Measurements from ENCODE around the gene LITAFD.

LITAFD gene

DNA sequence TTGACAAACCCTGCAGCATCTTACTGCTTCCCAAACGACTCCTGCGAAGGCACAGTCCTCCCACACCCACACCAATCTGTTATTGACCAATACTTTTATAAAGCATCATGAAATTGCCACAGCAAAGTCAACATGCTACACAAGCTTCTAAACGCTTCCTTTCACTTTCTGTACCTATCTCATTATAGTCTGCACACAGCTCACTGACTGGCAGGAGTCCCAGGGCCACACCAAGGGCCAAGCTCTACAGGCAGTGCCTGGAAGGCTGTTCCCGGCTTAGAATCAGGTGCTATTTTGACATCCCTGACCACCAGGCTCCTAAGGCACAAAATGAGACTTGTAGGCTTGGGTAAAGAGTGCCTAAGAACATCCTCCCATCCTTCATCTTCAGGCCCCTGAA, 42.1 kb downstream of the LITAFD start:
- DNase-seq, result no peak

DNA sequence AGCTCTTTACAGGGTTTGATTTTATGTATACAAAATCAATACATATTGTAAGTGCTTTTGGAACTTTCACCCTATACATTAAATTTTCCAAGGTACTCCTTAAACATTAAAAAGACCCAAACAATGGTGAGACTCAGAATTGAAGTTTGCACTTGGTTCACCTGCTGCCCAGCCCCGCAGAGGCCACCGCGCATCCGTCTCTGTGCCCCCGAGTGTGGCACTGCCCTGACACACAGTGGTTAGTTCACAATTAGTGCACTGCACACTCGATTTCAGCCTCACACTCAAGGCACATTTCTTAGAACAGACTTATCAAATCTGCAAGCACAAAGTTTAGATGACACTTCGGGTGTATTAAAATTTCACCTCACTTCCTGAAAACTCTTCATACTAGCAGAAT, 43.3 kb downstream of the LITAFD start:
- DNase-seq, result no peak

DNA sequence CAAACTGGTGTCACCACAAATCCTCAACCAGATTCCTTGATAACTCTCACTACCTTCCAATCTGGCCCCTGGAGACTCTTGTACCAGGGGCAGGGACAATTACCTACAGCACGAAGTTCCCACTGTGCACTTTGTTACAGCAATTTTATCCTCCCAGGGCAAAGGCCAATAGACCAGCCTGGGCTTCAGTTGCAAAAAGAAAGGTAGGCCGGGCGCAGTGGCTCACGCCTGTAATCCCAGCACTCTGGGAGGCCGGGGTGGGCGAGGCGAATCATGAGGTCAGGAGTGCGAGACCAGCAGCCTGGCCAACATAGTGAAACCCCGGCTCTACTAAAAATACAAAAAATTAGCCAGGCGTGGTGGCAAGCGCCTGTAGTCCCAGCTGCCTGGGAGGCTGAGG, 44.7 kb downstream of the LITAFD start:
- no peak for DNase-seq

DNA sequence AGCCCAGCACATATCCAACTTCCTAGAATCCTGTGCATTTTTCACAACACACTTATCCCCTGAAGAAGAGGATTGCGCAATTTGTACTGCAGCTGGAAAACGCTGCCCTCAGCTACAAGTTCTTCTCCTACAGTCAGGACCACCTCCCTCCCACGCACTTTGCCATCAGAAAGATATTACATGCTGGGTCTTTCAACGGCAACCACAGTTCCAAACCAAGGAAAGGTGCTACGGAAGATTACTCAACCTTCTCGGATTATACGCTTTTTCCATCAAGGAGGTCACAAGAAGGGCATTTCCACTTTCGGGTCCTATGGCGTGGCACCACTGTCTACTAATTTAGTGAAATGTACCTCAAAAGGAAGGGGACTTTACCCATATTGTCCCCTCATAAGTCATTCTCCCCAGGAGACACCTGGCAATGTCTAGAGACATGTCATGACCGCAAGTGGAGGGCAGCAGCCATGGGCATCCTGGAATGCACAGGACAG, 46.4 kb downstream of the LITAFD start:
- DNase-seq, result no peak

DNA sequence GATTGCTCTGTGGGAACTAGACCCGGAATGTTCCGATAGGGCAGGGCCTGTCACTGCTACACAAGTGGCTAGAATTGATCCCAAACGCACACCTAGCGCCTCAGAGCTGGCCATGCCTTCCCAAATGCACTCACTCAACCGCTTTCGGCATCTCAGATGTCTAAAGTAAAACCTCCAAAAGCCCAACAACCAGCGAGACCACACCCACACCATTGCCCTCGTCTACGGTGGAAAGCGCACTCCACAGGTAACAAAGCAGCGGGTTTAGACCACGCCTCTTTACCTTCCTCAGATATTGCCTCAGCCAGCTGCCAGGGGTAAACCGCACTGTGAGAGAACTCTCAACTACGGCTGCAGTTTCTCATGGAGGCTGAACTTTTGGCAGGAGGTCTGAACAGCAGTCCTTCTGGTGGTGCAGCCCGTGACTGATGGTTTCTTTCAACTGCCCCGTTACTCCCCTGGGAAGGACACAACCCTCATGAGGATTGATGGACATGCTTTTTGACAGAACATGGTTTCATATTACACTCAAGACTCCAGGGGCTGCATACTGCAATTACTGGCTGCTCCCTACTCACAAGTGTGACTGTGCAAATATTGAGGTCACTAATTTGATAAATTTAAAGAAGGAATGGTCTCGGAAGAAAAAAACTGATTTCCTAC, 47.1 kb downstream of the LITAFD start:
- no peak for DNase-seq

DNA sequence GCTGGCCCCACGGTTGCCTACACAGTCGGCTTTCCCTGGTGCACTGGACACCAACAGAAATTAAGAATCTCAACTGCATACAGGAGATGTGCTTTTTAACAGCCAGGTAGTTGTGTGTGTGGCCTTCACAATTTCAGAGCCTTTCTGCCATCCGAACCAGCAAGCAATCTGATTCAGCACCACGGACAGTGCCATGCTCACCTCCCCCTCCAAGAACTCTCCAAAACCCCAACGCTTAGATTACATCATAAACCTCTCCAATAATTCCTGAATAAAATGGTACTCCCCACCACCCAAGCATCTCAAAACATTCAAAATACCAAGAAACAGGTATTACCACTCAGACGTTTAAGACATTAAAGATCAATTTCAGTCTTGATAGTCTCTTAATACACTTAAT, 49.7 kb downstream of the LITAFD start:
- no peak for DNase-seq

DNA sequence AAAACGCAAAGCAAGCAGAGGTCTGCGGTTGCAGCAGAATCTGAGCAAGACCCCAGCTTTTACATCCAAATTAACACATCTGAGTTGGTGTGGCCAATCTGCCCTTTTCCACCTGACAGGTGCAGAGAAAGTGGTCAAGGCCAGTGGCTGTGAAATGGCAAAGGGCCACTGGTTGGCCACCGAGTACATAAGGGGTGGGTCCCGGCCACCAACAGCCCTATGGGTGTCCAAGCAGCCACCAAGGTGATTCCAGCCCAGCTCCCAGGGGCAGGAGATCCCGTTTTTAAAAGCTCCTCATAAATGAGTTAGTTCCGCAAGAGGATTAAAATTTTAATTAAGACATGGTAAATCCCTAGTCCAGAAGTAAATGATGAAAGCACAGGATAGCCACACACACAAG, 52.5 kb downstream of the LITAFD start:
- DNase-seq, result peak; percentile 55
